ENCODE measurements around the gene GNPNAT1. TPM values are rescaled to one million over a fixed set of nuclear protein-coding genes. Genes with fewer than 3 reads are reported as not detected.
"Not testable (repeated sequence)": the region's sequence is repeated elsewhere in the genome, so short reads cannot be mapped to it uniquely, and the experiment has no call there.

Gene GNPNAT1
- total and polyA plus RNA-seq, 5 donors, result 5.0 to 15.2 (median 8.0) TPM

- Histone ChIP-seq H3K27ac (ENCODE audit: low read length) (no peak overlapping the region), H3K27me3 (ENCODE audit: control insufficient read depth, insufficient read depth) (no peaks in the 10 kb centered on the region), H3K4me1 (ENCODE audit: control insufficient read depth, insufficient read depth, low read length) (peaks cover 2% of the 10 kb centered on the region), H3K4me3 (ENCODE audit: low read length) (peak overlapping the region; percentile 77), H3K9me3 (ENCODE audit: control insufficient read depth, low read length) (no peaks in the 10 kb centered on the region)
- ATAC-seq (no peak), DNase-seq (no peak)
- intact Hi-C loops (cut with DNase I), result no loop called here
- 60% methylated on average over 18 of the region's 18 CpGs for WGBS
Observed at GRCh38 chr14:52790011-52790755, 1.2 kb downstream of the GNPNAT1 start.

DNA sequence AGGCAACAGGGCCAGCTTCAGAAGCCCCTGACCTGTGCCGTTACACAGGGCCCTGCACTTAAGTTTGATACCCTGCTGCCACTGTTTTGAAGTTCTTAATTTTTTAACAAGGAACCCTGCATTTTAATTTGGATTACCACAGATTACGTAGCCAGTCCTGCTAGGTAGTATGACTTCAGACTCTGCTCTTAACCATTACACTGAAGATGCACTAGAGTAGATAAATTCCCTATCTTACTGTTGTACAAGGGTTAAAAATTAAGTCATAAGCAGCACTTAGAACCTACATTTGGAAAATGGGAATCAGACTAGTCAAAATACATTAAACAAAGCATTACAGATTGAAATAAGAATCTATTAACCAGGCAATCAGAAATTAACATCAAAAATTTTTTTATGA lies 2.3 kb downstream of the GNPNAT1 start:
- H3K27ac ChIP-seq (ENCODE audit: low read length), result no peak overlapping the region
- intact Hi-C loops (cut with DNase I), result no loop called here
- WGBS, result 87% methylated on average over 2 of the region's 2 CpGs
- no peak overlapping the region for H3K4me3 ChIP-seq (ENCODE audit: low read length)
- no peaks in the 10 kb centered on the region for H3K27me3 ChIP-seq (ENCODE audit: control insufficient read depth, insufficient read depth)
- H3K9me3 ChIP-seq (ENCODE audit: control insufficient read depth, low read length), result no peaks in the 10 kb centered on the region
- ATAC-seq, result no peak
- no peak for DNase-seq
- peaks cover 2% of the 10 kb centered on the region for H3K4me1 ChIP-seq (ENCODE audit: control insufficient read depth, insufficient read depth, low read length)

GRCh38 chr14:52786887-52787286 lies 4.5 kb downstream of the GNPNAT1 start:
- H3K4me3 ChIP-seq (ENCODE audit: low read length), result no peak overlapping the region
- H3K9me3 ChIP-seq (ENCODE audit: control insufficient read depth, low read length), result no peaks in the 10 kb centered on the region
- H3K27ac ChIP-seq (ENCODE audit: low read length), result no peak overlapping the region
- H3K27me3 ChIP-seq (ENCODE audit: control insufficient read depth, insufficient read depth), result no peaks in the 10 kb centered on the region
- intact Hi-C loops (cut with DNase I), result no loop called here
- no peak for DNase-seq
- peaks cover 2% of the 10 kb centered on the region for H3K4me1 ChIP-seq (ENCODE audit: control insufficient read depth, insufficient read depth, low read length)
- ATAC-seq, result no peak

- WGBS, result 86% methylated on average over 1 of the region's 1 CpG
- Histone ChIP-seq H3K27ac (ENCODE audit: low read length) (no peak overlapping the region), H3K4me1 (ENCODE audit: control insufficient read depth, insufficient read depth, low read length) (no peaks in the 10 kb centered on the region), H3K9me3 (ENCODE audit: control insufficient read depth, low read length) (no peaks in the 10 kb centered on the region), H3K4me3 (ENCODE audit: low read length) (no peak overlapping the region), H3K27me3 (ENCODE audit: control insufficient read depth, insufficient read depth) (no peaks in the 10 kb centered on the region)
- intact Hi-C loops (cut with DNase I), result no loop called here
- DNase-seq (no peak), ATAC-seq (no peak)
Observed at GRCh38 chr14:52783206-52783605, 8.2 kb downstream of the GNPNAT1 start.

- H3K27me3 ChIP-seq (ENCODE audit: control insufficient read depth, insufficient read depth), result no peaks in the 10 kb centered on the region
- ATAC-seq, result no peak
- no peaks in the 10 kb centered on the region for H3K4me1 ChIP-seq (ENCODE audit: control insufficient read depth, insufficient read depth, low read length)
- WGBS, result 97% methylated on average over 1 of the region's 1 CpG
- no peak overlapping the region for H3K4me3 ChIP-seq (ENCODE audit: low read length)
- H3K27ac ChIP-seq (ENCODE audit: low read length), result no peak overlapping the region
- no peaks in the 10 kb centered on the region for H3K9me3 ChIP-seq (ENCODE audit: control insufficient read depth, low read length)
- DNase-seq, result no peak
- intact Hi-C loops (cut with DNase I), result no loop called here
Observed at GRCh38 chr14:52781629-52782028, 9.8 kb downstream of the GNPNAT1 start.

DNA sequence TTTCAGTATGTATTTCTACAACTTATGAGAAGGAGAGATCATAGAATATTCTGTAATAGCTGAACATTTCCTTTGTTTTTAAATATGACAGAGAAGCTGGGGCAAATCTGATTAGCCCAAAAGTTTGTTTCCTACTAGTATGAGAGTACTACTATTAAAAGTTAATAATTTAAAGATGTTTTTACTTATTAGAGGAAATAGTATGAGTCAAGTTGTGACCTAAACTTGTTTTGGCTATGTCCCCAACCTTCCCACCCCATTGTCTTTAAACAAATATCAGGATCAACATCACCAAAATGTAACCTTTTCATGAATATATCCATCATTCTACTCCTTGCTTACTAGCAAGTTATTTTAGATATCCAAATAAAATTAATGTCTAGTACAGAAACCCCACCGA lies 10.5 kb downstream of the GNPNAT1 start:
- H3K27me3 ChIP-seq (ENCODE audit: control insufficient read depth, insufficient read depth), result no peaks in the 10 kb centered on the region
- H3K4me3 ChIP-seq (ENCODE audit: low read length), result no peak overlapping the region
- ATAC-seq (no peak), DNase-seq (no peak)
- intact Hi-C loops (cut with DNase I), result no loop called here
- 90% methylated on average over 1 of the region's 1 CpG for WGBS
- H3K4me1 ChIP-seq (ENCODE audit: control insufficient read depth, insufficient read depth, low read length), result no peaks in the 10 kb centered on the region
- H3K9me3 ChIP-seq (ENCODE audit: control insufficient read depth, low read length), result no peaks in the 10 kb centered on the region
- H3K27ac ChIP-seq (ENCODE audit: low read length), result no peak overlapping the region

- H3K4me1 ChIP-seq (ENCODE audit: control insufficient read depth, insufficient read depth, low read length), result no peaks in the 10 kb centered on the region
- intact Hi-C loops (cut with DNase I), result no loop called here
- no peak overlapping the region for H3K27ac ChIP-seq (ENCODE audit: low read length)
- DNase-seq (no peak), ATAC-seq (no peak)
- no peaks in the 10 kb centered on the region for H3K27me3 ChIP-seq (ENCODE audit: control insufficient read depth, insufficient read depth)
- no peaks in the 10 kb centered on the region for H3K9me3 ChIP-seq (ENCODE audit: control insufficient read depth, low read length)
- WGBS, result 91% methylated on average over 7 of the region's 7 CpGs
- H3K4me3 ChIP-seq (ENCODE audit: low read length), result no peak overlapping the region
Observed at GRCh38 chr14:52778702-52779101, 12.7 kb downstream of the GNPNAT1 start.

GRCh38 chr14:52776816-52777215 lies 14.6 kb downstream of the GNPNAT1 start:
- no peak overlapping the region for H3K4me3 ChIP-seq (ENCODE audit: low read length)
- ATAC-seq (no peak), DNase-seq (no peak)
- no peaks in the 10 kb centered on the region for H3K9me3 ChIP-seq (ENCODE audit: control insufficient read depth, low read length)
- no peaks in the 10 kb centered on the region for H3K4me1 ChIP-seq (ENCODE audit: control insufficient read depth, insufficient read depth, low read length)
- no peaks in the 10 kb centered on the region for H3K27me3 ChIP-seq (ENCODE audit: control insufficient read depth, insufficient read depth)
- WGBS, result 80% methylated on average over 7 of the region's 7 CpGs
- intact Hi-C loops (cut with DNase I), result no loop called here
- H3K27ac ChIP-seq (ENCODE audit: low read length), result no peak overlapping the region

- ATAC-seq (no peak), DNase-seq (no peak)
- H3K27ac ChIP-seq (ENCODE audit: low read length), result no peak overlapping the region
- H3K4me1 ChIP-seq (ENCODE audit: control insufficient read depth, insufficient read depth, low read length), result no peaks in the 10 kb centered on the region
- no peaks in the 10 kb centered on the region for H3K27me3 ChIP-seq (ENCODE audit: control insufficient read depth, insufficient read depth)
- H3K9me3 ChIP-seq (ENCODE audit: control insufficient read depth, low read length), result no peaks in the 10 kb centered on the region
- H3K4me3 ChIP-seq (ENCODE audit: low read length), result no peak overlapping the region
- intact Hi-C loops (cut with DNase I), result no loop called here
Observed at GRCh38 chr14:52769887-52770286, 21.5 kb downstream of the GNPNAT1 start.

GRCh38 chr14:52767058-52767833 lies 24.2 kb downstream of the GNPNAT1 start:
- DNase-seq (no peak), ATAC-seq (no peak)
- Histone ChIP-seq H3K4me3 (ENCODE audit: low read length) (no peak overlapping the region), H3K27ac (ENCODE audit: low read length) (no peak overlapping the region), H3K4me1 (ENCODE audit: control insufficient read depth, insufficient read depth, low read length) (no peaks in the 10 kb centered on the region), H3K9me3 (ENCODE audit: control insufficient read depth, low read length) (no peaks in the 10 kb centered on the region), H3K27me3 (ENCODE audit: control insufficient read depth, insufficient read depth) (no peaks in the 10 kb centered on the region)
- WGBS, result 96% methylated on average over 3 of the region's 3 CpGs
- intact Hi-C loops (cut with DNase I), result no loop called here

- H3K4me1 ChIP-seq (ENCODE audit: control insufficient read depth, insufficient read depth, low read length); intact Hi-C loops (cut with DNase I); H3K4me3 ChIP-seq (ENCODE audit: low read length); ATAC-seq; H3K9me3 ChIP-seq (ENCODE audit: control insufficient read depth, low read length); H3K27me3 ChIP-seq (ENCODE audit: control insufficient read depth, insufficient read depth); DNase-seq; H3K27ac ChIP-seq (ENCODE audit: low read length): not testable (repeated sequence)
- 97% methylated on average over 4 of the region's 4 CpGs for whole genome bisulfite sequencing
Observed at GRCh38 chr14:52762923-52763322, 28.5 kb downstream of the GNPNAT1 start.

All from right cardiac atrium (tissue), 5 donors.